ENCODE measurements around the gene KCP.

GRCh38 chr7:128893251-128894100, 17.0 kb downstream of the KCP start:
- TF ChIP-seq ZBTB11 (CRISPR knock-in tag; IDR thresholded peaks at IDR 0.05) (no peak), POLR2A (IDR thresholded peaks at IDR 0.05; ENCODE audit: low read depth, low read length) (no peak), ZNF274 (IDR thresholded peaks at IDR 0.05; ENCODE audit: insufficient read depth, insufficient read length) (no peak), CTCF (IDR thresholded peaks at IDR 0.05 in 2 of 3, conservative IDR thresholded peaks at IDR 0.05 in 1 of 3; ENCODE audit: control insufficient read depth in 2 of 3, extremely low read depth in 1 of 3, insufficient read depth in 1 of 3, low read depth in 3 of 3, low read length in 3 of 3) (no peak), CHD2 (IDR thresholded peaks at IDR 0.05; ENCODE audit: borderline replicate concordance, low read depth, low read length) (no peak), SRF (IDR thresholded peaks at IDR 0.05; ENCODE audit: low read depth in 2 of 2, low read length in 2 of 2) (no peak), PAX5 (IDR thresholded peaks at IDR 0.05; ENCODE audit: borderline replicate concordance, low read depth, low read length) (no peak), BMI1 (IDR thresholded peaks at IDR 0.05; ENCODE audit: borderline replicate concordance) (no peak)

Measured in GM12878 (cell line).